Measurements from ENCODE around the gene PRRX2. TPM values are rescaled to one million over a fixed set of nuclear protein-coding genes. Genes with fewer than 3 reads are reported as not detected.

PRRX2 gene
- total and polyA plus RNA-seq, 9 of the 15 experiments (the other 6 are each of a cell fraction or from before 2014, with no cell fraction given), result 0.21 TPM; not detected in 8

GRCh38 chr9:129617167-129617566 is 48.3 kb upstream of the PRRX2 start (continued):
- TF ChIP-seq BCLAF1 (IDR thresholded peaks at IDR 0.05; ENCODE audit: borderline replicate concordance in 1 of 2, control insufficient read depth in 1 of 2, low read depth in 2 of 2, low read length in 1 of 2) (no peak), TEAD1 (CRISPR knock-in tag; IDR thresholded peaks at IDR 0.05) (0 out of 4 replicates have a peak, but pooled peaks of 1 of the 2 experiments have one; percentile 36), KAT7 (CRISPR knock-in tag; IDR thresholded peaks at IDR 0.05; ENCODE audit: borderline replicate concordance) (no peak), E2F6 (IDR thresholded peaks at IDR 0.05; ENCODE audit: borderline replicate concordance in 1 of 2, extremely low read depth in 1 of 2, insufficient read depth in 1 of 2, insufficient read length in 1 of 2, low read depth in 1 of 2, low read length in 1 of 2, poor library complexity in 1 of 2, severe bottlenecking in 1 of 2) (no peak), IRF2 (CRISPR knock-in tag; IDR thresholded peaks at IDR 0.05) (no peak), HMGN3 (IDR thresholded peaks at IDR 0.05; ENCODE audit: borderline replicate concordance, extremely low read depth, insufficient read length, low read depth, low read length) (no peak), KDM1A (IDR thresholded peaks at IDR 0.05) (peak; percentile 56 to 65; a peak in 3 of 4 replicates), PHF21A (IDR thresholded peaks at IDR 0.05; ENCODE audit: borderline replicate concordance, low read depth) (peak; percentile 81; the same call in 1 of the 2 replicates), ZNF347 (CRISPR knock-in tag; IDR thresholded peaks at IDR 0.05; ENCODE audit: low read depth) (no peak), ZNF280A (IDR thresholded peaks at IDR 0.05; ENCODE audit: low read depth, partially characterized antibody) (no peak), TCFL5 (CRISPR knock-in tag; conservative IDR thresholded peaks at IDR 0.05) (no peak), EZH2 (IDR thresholded peaks at IDR 0.05; ENCODE audit: borderline replicate concordance, low read depth, low read length) (no peak), PML (IDR thresholded peaks at IDR 0.05; ENCODE audit: low read length) (no peak), SMC3 (conservative IDR thresholded peaks at IDR 0.05; ENCODE audit: insufficient read depth, low read depth, low read length) (peak; percentile 40; the same call in 1 of the 2 replicates), CTCF (IDR thresholded peaks at IDR 0.05 in 2 of 3, conservative IDR thresholded peaks at IDR 0.05 in 1 of 3; ENCODE audit: insufficient read depth in 2 of 3, low read depth in 1 of 3, low read length in 3 of 3) (peak; percentile 57 to 64 (median 61)), RAD21 (CRISPR knock-in tag; conservative IDR thresholded peaks at IDR 0.05 in 1 of 2, IDR thresholded peaks at IDR 0.05 in 1 of 2) (peak in 1 of 2 experiments; percentile 62; a peak in 3 of 4 replicates), CHCHD3 (CRISPR knock-in tag; IDR thresholded peaks at IDR 0.05) (no peak), SREBF2 (CRISPR knock-in tag; IDR thresholded peaks at IDR 0.05) (no peak), SMAD4 (CRISPR knock-in tag; conservative IDR thresholded peaks at IDR 0.05) (peak; percentile 68), GATAD2B (IDR thresholded peaks at IDR 0.05; ENCODE audit: borderline replicate concordance) (no peak)

Measured in K562 (cell line).